Measurements from ENCODE around the gene ZNF511.

DNA sequence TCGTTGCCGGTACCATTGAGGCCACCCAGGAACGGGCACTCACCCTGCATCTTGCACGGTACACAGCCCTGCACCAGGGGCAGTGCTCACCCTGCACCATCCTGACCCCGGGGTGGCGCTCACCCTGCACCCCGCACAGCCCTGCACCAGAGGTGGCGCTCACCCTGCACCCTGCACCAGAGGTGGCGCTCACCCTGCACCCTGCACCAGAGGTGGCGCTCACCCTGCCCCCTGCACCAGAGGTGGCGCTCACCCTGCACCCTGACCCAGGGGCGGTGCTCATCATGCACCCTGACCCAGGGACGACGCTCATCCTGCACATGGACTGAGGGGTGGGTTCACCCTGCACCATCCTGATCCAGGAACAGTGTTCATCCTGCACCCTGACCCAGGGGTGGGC, 6.5 kb upstream of the ZNF511 start:
- TF ChIP-seq POLR2A (IDR thresholded peaks at IDR 0.05) (no peak), POLR2AphosphoS5 (IDR thresholded peaks at IDR 0.05) (no peak)
- TF ChIP-seq, protein P1, sequence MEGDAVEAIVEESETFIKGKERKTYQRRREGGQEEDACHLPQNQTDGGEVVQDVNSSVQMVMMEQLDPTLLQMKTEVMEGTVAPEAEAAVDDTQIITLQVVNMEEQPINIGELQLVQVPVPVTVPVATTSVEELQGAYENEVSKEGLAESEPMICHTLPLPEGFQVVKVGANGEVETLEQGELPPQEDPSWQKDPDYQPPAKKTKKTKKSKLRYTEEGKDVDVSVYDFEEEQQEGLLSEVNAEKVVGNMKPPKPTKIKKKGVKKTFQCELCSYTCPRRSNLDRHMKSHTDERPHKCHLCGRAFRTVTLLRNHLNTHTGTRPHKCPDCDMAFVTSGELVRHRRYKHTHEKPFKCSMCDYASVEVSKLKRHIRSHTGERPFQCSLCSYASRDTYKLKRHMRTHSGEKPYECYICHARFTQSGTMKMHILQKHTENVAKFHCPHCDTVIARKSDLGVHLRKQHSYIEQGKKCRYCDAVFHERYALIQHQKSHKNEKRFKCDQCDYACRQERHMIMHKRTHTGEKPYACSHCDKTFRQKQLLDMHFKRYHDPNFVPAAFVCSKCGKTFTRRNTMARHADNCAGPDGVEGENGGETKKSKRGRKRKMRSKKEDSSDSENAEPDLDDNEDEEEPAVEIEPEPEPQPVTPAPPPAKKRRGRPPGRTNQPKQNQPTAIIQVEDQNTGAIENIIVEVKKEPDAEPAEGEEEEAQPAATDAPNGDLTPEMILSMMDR (IDR thresholded peaks at IDR 0.05): no peak

Data from transverse colon (tissue), 4 donors.